Mesendoderm (in vitro differentiated cells): ENCODE results near the gene RGS10.

Experiments
- DNase-seq: peaks from one replicate; pipeline ENCODE4 v3.0.0; 2013
- H2AK5ac ChIP-seq: 2 replicates; pipeline ENCODE4 v1.6.1; 2013; ENCODE audit warnings: low read length, inconsistent platforms
- H2BK120ac ChIP-seq: 2 replicates; pipeline ENCODE4 v1.6.1; 2013; ENCODE audit warnings: low read depth, mild to moderate bottlenecking, low read length, moderate library complexity, mixed read lengths
- H2BK15ac ChIP-seq: replicated peaks from 2 replicates; pipeline ENCODE4 v1.6.1; 2013; ENCODE audit warnings: low read depth, mild to moderate bottlenecking, moderate library complexity
- H2BK5ac ChIP-seq: 2 replicates; pipeline ENCODE4 v1.6.1; 2013; ENCODE audit warnings: low read length, inconsistent platforms
- H3K18ac ChIP-seq: 2 replicates; pipeline ENCODE4 v1.6.1; 2013; ENCODE audit warnings: mild to moderate bottlenecking, low read length, mixed read lengths
- H3K23ac ChIP-seq: one replicate; pipeline ENCODE4 v1.6.1; 2013; ENCODE audit warnings: low read length
- H3K27ac ChIP-seq: 2 replicates; pipeline ENCODE4 v1.5.1; 2013; ENCODE audit warnings: low read depth, mild to moderate bottlenecking, inconsistent platforms, low read length, moderate library complexity
- H3K27me3 ChIP-seq: 2 replicates; pipeline ENCODE4 v1.6.1; 2013; ENCODE audit warnings: low read length, control low read depth, mild to moderate bottlenecking, inconsistent platforms; ENCODE audit not compliant: insufficient read depth, poor library complexity
- H3K36me3 ChIP-seq: 2 replicates; pipeline ENCODE4 v1.6.1; 2013; ENCODE audit warnings: low read length, inconsistent platforms; ENCODE audit not compliant: control insufficient read depth, insufficient read depth
- H3K4ac ChIP-seq: one replicate; pipeline ENCODE4 v1.6.1; 2013; ENCODE audit warnings: low read depth, mild to moderate bottlenecking, low read length, moderate library complexity
- H3K4me1 ChIP-seq: 2 replicates; pipeline ENCODE4 v1.6.1; 2013; ENCODE audit warnings: low read depth, low read length, inconsistent platforms; ENCODE audit not compliant: control insufficient read depth
- H3K4me2 ChIP-seq: 2 replicates; pipeline ENCODE4 v1.6.1; 2013; ENCODE audit warnings: low read length
- H3K4me3 ChIP-seq: 2 replicates; pipeline ENCODE4 v1.5.1; 2013; ENCODE audit warnings: mild to moderate bottlenecking, low read length
- H3K56ac ChIP-seq: one replicate; pipeline ENCODE4 v1.6.1; 2013; ENCODE audit warnings: low read length
- H3K79me1 ChIP-seq: 2 replicates; pipeline ENCODE4 v1.6.1; 2013; ENCODE audit warnings: low read length, inconsistent platforms
- H3K79me2 ChIP-seq: 2 replicates; pipeline ENCODE4 v1.6.1; 2013; ENCODE audit warnings: mild to moderate bottlenecking, low read length; ENCODE audit not compliant: control insufficient read depth, insufficient read depth
- H3K9ac ChIP-seq: 2 replicates; pipeline ENCODE4 v1.6.1; 2013; ENCODE audit warnings: low read length, inconsistent platforms
- H4K5ac ChIP-seq: one replicate; pipeline ENCODE4 v1.6.1; 2013; ENCODE audit warnings: low read length
- H4K8ac ChIP-seq: one replicate; pipeline ENCODE4 v1.6.1; 2013; ENCODE audit warnings: low read depth, mild to moderate bottlenecking, control low read depth, low read length, moderate library complexity
- WGBS: extraction: QIAGEN DNeasy Blood & Tissue Kit; methylation state at CpG from one replicate; pipeline ENCODE4 v1.1.7; 2013; ENCODE audit warnings: low lambda C conversion rate, missing lambda C conversion rate; ENCODE audit not compliant: insufficient coverage; ENCODE audit errors: extremely low coverage; 5-methylcytosine and 5-hydroxymethylcytosine counted together

The RGS10 gene

GRCh38 chr10:119456435-119456810, 86.1 kb downstream of the RGS10 start:
- Histone ChIP-seq H3K18ac (no peak overlapping the region), H3K4me3 (no peak overlapping the region), H4K8ac (no peak overlapping the region), H3K4ac (no peak overlapping the region), H3K4me2 (no peak overlapping the region), H2BK120ac (no peak overlapping the region), H3K79me2 (no peaks in the 10 kb centered on the region), H3K79me1 (no peaks in the 10 kb centered on the region), H3K23ac (no peak overlapping the region), H2BK15ac (no peak overlapping the region), H4K5ac (no peak overlapping the region), H3K9ac (no peak overlapping the region), H3K4me1 (no peaks in the 10 kb centered on the region), H3K27me3 (no peaks in the 10 kb centered on the region), H3K56ac (no peak overlapping the region), H2AK5ac (no peak overlapping the region), H3K36me3 (no peaks in the 10 kb centered on the region), H2BK5ac (no peak overlapping the region), H3K27ac (no peak overlapping the region)
- no CpG with 5 or more reads among the region's 7 CpGs for WGBS
- DNase-seq = no peak

GRCh38 chr10:119455609-119456434, 86.7 kb downstream of the RGS10 start:
- Histone ChIP-seq H3K9ac (no peak overlapping the region), H2BK120ac (no peak overlapping the region), H3K23ac (no peak overlapping the region), H2BK5ac (no peak overlapping the region), H3K4ac (no peak overlapping the region), H3K4me2 (no peak overlapping the region), H3K79me1 (no peaks in the 10 kb centered on the region), H2BK15ac (no peak overlapping the region), H3K18ac (no peak overlapping the region), H3K36me3 (no peaks in the 10 kb centered on the region), H3K4me1 (no peaks in the 10 kb centered on the region), H4K5ac (no peak overlapping the region), H3K4me3 (no peak overlapping the region), H2AK5ac (no peak overlapping the region), H3K79me2 (no peaks in the 10 kb centered on the region), H3K27ac (no peak overlapping the region), H4K8ac (no peak overlapping the region), H3K56ac (no peak overlapping the region), H3K27me3 (no peaks in the 10 kb centered on the region)
- no CpG with 5 or more reads among the region's 23 CpGs for WGBS
- no peak for DNase-seq

- H3K4me1 ChIP-seq = no peaks in the 10 kb centered on the region
These were observed 87.5 kb downstream of the RGS10 start for GRCh38 chr10:119454990-119455389.

GRCh38 chr10:119454316-119454715, 88.2 kb downstream of the RGS10 start:
- H3K4me2 ChIP-seq = no peak overlapping the region
- no peak overlapping the region for H3K18ac ChIP-seq
- no CpG with 5 or more reads among the region's 13 CpGs for WGBS
- no peak overlapping the region for H3K9ac ChIP-seq
- H2BK120ac ChIP-seq = no peak overlapping the region
- no peaks in the 10 kb centered on the region for H3K4me1 ChIP-seq
- no peak overlapping the region for H3K4ac ChIP-seq
- no peak overlapping the region for H3K23ac ChIP-seq
- H2BK15ac ChIP-seq = no peak overlapping the region
- H3K79me1 ChIP-seq = no peaks in the 10 kb centered on the region
- no peaks in the 10 kb centered on the region for H3K27me3 ChIP-seq
- H4K5ac ChIP-seq = no peak overlapping the region
- no peaks in the 10 kb centered on the region for H3K36me3 ChIP-seq
- no peaks in the 10 kb centered on the region for H3K79me2 ChIP-seq
- H3K27ac ChIP-seq = no peak overlapping the region
- H3K56ac ChIP-seq = no peak overlapping the region
- H2AK5ac ChIP-seq = no peak overlapping the region
- H2BK5ac ChIP-seq = no peak overlapping the region
- H3K4me3 ChIP-seq = no peak overlapping the region
- no peak overlapping the region for H4K8ac ChIP-seq
- DNase-seq = peak; percentile 54

More at GRCh38 chr10:119454990-119455389, 87.5 kb downstream of the RGS10 start:
- H3K79me2 ChIP-seq = no peaks in the 10 kb centered on the region
- H3K4ac ChIP-seq = no peak overlapping the region
- H2BK5ac ChIP-seq = no peak overlapping the region
- no peak overlapping the region for H3K4me2 ChIP-seq
- no peak overlapping the region for H3K4me3 ChIP-seq
- no peak overlapping the region for H3K18ac ChIP-seq
- H4K8ac ChIP-seq = no peak overlapping the region
- H2AK5ac ChIP-seq = no peak overlapping the region
- no peak for DNase-seq
- H2BK15ac ChIP-seq = no peak overlapping the region
- no peak overlapping the region for H2BK120ac ChIP-seq
- no peak overlapping the region for H3K9ac ChIP-seq
- no peak overlapping the region for H3K56ac ChIP-seq
- WGBS = no CpG with 5 or more reads among the region's 18 CpGs
- no peak overlapping the region for H3K23ac ChIP-seq
- no peaks in the 10 kb centered on the region for H3K36me3 ChIP-seq
- H3K27me3 ChIP-seq = no peaks in the 10 kb centered on the region
- no peak overlapping the region for H3K27ac ChIP-seq
- no peak overlapping the region for H4K5ac ChIP-seq
- no peaks in the 10 kb centered on the region for H3K79me1 ChIP-seq

- H3K23ac ChIP-seq = no peak overlapping the region
- no peak overlapping the region for H2BK15ac ChIP-seq
- no peak overlapping the region for H4K8ac ChIP-seq
- H3K56ac ChIP-seq = no peak overlapping the region
- H3K4me2 ChIP-seq = no peak overlapping the region
- H3K4me3 ChIP-seq = no peak overlapping the region
- no peaks in the 10 kb centered on the region for H3K36me3 ChIP-seq
- no peak for DNase-seq
- no peak overlapping the region for H2BK5ac ChIP-seq
- no peaks in the 10 kb centered on the region for H3K79me1 ChIP-seq
- no peak overlapping the region for H2BK120ac ChIP-seq
- H3K27me3 ChIP-seq = no peaks in the 10 kb centered on the region
- no peak overlapping the region for H3K4ac ChIP-seq
- no peak overlapping the region for H4K5ac ChIP-seq
- H3K9ac ChIP-seq = no peak overlapping the region
- no peaks in the 10 kb centered on the region for H3K4me1 ChIP-seq
- H3K79me2 ChIP-seq = no peaks in the 10 kb centered on the region
- no CpG with 5 or more reads among the region's 11 CpGs for WGBS
- no peak overlapping the region for H3K18ac ChIP-seq
- no peak overlapping the region for H2AK5ac ChIP-seq
- H3K27ac ChIP-seq = no peak overlapping the region
These were observed 89.2 kb downstream of the RGS10 start for GRCh38 chr10:119453313-119453712.

GRCh38 chr10:119452396-119452795, 90.1 kb downstream of the RGS10 start:
- no peak overlapping the region for H3K4ac ChIP-seq
- no CpG with 5 or more reads among the region's 14 CpGs for WGBS

More at GRCh38 chr10:119452396-119452795, 90.1 kb downstream of the RGS10 start:
- Histone ChIP-seq H4K8ac (no peak overlapping the region), H3K23ac (no peak overlapping the region), H3K56ac (no peak overlapping the region), H3K4me1 (no peaks in the 10 kb centered on the region), H3K79me1 (no peaks in the 10 kb centered on the region), H2BK5ac (no peak overlapping the region), H4K5ac (no peak overlapping the region), H3K27ac (no peak overlapping the region), H2BK15ac (no peak overlapping the region), H2AK5ac (no peak overlapping the region), H3K4me2 (no peak overlapping the region), H3K79me2 (no peaks in the 10 kb centered on the region), H3K9ac (no peak overlapping the region), H2BK120ac (no peak overlapping the region), H3K18ac (no peak overlapping the region), H3K36me3 (no peaks in the 10 kb centered on the region), H3K4me3 (no peak overlapping the region), H3K27me3 (no peaks in the 10 kb centered on the region)
- no peak for DNase-seq
